ENCODE results near the gene FGF12.

The FGF12 gene

DNA sequence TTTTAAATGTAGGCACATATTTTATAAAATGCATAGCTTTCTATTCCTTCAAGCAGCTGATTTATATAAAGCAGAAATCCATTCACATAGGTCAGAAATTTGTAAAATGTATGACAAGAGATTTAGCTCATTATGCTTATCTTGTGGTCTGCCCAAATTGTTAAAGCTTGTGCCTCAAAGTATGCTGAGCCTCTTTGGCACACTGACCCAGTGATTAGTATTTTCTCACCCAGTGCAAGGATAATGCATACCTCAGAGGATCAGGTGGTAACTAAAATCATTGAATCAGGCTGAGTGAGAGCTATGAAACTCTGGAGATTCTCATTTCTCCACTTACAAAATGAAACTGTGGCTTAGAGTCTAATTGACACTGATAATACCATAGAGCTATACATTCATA, 533.3 kb downstream of the FGF12 start:
- Histone ChIP-seq H3K9ac (ENCODE audit: low read depth in 1 of 2, low read length in 2 of 2) (no peak overlapping the region), H3K4me3 (ENCODE audit: low read depth in 1 of 2, low read length in 2 of 2) (no peak overlapping the region), H3K9me3 (ENCODE audit: control insufficient read depth in 1 of 2, low read length in 2 of 2) (no peaks in the 10 kb centered on the region), H3K27ac (ENCODE audit: low read depth, low read length) (no peak overlapping the region), H3K4me1 (ENCODE audit: control insufficient read depth in 1 of 2, insufficient read depth in 2 of 2, low read length in 2 of 2) (no peaks in the 10 kb centered on the region), H3K36me3 (ENCODE audit: control insufficient read depth in 1 of 2, insufficient read depth in 2 of 2, low read length in 2 of 2) (no peaks in the 10 kb centered on the region), H3K27me3 (ENCODE audit: control insufficient read depth in 1 of 2, insufficient read depth in 2 of 2, low read length in 2 of 2) (no peaks in the 10 kb centered on the region)

DNA sequence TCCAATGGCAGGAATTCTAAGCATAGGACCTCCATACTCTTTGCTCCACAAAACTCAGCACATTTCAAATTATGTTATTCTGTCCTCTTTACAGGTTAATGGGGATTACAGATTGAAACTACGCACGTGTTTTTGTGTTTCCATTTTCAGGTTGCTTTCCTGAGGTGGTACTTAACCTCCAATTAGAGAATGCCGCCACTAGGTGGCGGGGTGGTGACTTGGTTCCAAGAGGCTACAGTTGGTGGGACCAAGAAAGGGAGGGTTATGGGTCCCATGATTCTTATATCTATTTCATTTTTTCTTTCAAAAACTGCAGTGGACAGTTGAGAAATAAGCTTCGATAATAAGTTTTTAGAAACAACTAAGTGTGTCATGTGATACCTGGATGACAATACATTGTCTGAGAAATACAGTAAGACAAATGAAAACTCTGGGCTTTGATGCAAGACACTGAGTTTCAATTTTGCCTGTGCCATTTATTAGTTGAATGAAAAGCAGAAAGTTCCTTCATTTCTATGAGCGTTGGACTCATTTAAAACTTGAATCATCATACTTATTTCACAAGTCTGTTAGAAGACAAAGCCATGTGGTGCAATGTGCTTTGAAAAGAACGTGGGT, 539.0 kb downstream of the FGF12 start:
- Histone ChIP-seq H3K27ac (ENCODE audit: low read depth, low read length) (no peak overlapping the region), H3K4me3 (ENCODE audit: low read depth in 1 of 2, low read length in 2 of 2) (no peak overlapping the region), H3K36me3 (ENCODE audit: control insufficient read depth in 1 of 2, insufficient read depth in 2 of 2, low read length in 2 of 2) (no peaks in the 10 kb centered on the region), H3K9ac (ENCODE audit: low read depth in 1 of 2, low read length in 2 of 2) (no peak overlapping the region), H3K4me1 (ENCODE audit: control insufficient read depth in 1 of 2, insufficient read depth in 2 of 2, low read length in 2 of 2) (no peaks in the 10 kb centered on the region), H3K27me3 (ENCODE audit: control insufficient read depth in 1 of 2, insufficient read depth in 2 of 2, low read length in 2 of 2) (no peaks in the 10 kb centered on the region), H3K9me3 (ENCODE audit: control insufficient read depth in 1 of 2, low read length in 2 of 2) (no peaks in the 10 kb centered on the region)

DNA sequence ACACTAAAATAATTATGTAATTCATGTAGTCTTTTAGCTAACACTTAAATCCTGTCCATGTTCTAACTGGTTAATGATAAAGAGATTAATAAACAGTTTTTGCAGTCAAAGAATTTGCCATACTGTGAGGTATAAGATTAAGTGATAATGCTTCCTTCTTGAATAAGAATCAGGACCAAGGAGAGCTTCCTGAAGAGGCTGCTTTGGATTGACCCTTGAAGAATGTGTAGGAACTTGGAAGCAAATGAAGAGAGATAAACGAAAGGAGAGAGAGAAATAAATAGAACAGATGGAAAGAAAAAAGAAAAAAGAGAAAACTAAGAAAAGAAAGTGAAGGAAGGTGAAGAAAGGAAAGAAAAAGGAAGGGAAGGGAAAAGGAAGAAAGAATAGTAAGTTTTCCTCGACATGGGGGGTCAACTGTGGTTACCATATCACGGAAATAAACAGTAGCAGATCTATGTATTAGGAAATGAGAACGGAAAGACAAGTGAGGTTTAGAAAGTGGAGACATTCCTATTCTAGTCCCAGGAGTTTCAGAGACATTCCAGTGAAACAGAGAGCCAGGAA, 539.8 kb downstream of the FGF12 start:
- Histone ChIP-seq H3K27ac (ENCODE audit: low read depth, low read length) (no peak overlapping the region), H3K4me3 (ENCODE audit: low read depth in 1 of 2, low read length in 2 of 2) (no peak overlapping the region), H3K9me3 (ENCODE audit: control insufficient read depth in 1 of 2, low read length in 2 of 2) (no peaks in the 10 kb centered on the region), H3K9ac (ENCODE audit: low read depth in 1 of 2, low read length in 2 of 2) (no peak overlapping the region), H3K36me3 (ENCODE audit: control insufficient read depth in 1 of 2, insufficient read depth in 2 of 2, low read length in 2 of 2) (no peaks in the 10 kb centered on the region), H3K4me1 (ENCODE audit: control insufficient read depth in 1 of 2, insufficient read depth in 2 of 2, low read length in 2 of 2) (no peaks in the 10 kb centered on the region), H3K27me3 (ENCODE audit: control insufficient read depth in 1 of 2, insufficient read depth in 2 of 2, low read length in 2 of 2) (no peaks in the 10 kb centered on the region)

DNA sequence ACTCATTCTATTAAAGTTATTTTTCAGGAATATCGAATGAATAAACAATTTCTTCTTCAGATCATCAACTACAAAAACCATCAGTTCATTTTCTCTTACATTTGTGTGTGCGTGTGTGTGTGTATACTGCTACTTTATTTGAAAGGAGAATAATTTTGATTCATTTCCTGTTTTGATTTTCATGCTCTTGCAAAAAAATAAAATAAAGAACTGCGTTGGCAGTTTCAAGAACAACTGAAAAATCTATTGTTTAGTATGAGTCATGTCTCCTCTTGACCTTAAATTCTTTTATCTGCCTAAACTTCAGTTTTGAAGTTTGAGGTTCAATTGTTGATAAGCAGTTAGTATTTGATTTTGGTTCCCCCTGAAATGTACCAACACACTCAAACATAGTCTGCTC, 540.8 kb downstream of the FGF12 start:
- Histone ChIP-seq H3K9me3 (ENCODE audit: control insufficient read depth in 1 of 2, low read length in 2 of 2) (no peaks in the 10 kb centered on the region), H3K27ac (ENCODE audit: low read depth, low read length) (no peak overlapping the region), H3K4me1 (ENCODE audit: control insufficient read depth in 1 of 2, insufficient read depth in 2 of 2, low read length in 2 of 2) (no peaks in the 10 kb centered on the region), H3K9ac (ENCODE audit: low read depth in 1 of 2, low read length in 2 of 2) (no peak overlapping the region), H3K4me3 (ENCODE audit: low read depth in 1 of 2, low read length in 2 of 2) (no peak overlapping the region), H3K36me3 (ENCODE audit: control insufficient read depth in 1 of 2, insufficient read depth in 2 of 2, low read length in 2 of 2) (no peaks in the 10 kb centered on the region), H3K27me3 (ENCODE audit: control insufficient read depth in 1 of 2, insufficient read depth in 2 of 2, low read length in 2 of 2) (no peaks in the 10 kb centered on the region)

DNA sequence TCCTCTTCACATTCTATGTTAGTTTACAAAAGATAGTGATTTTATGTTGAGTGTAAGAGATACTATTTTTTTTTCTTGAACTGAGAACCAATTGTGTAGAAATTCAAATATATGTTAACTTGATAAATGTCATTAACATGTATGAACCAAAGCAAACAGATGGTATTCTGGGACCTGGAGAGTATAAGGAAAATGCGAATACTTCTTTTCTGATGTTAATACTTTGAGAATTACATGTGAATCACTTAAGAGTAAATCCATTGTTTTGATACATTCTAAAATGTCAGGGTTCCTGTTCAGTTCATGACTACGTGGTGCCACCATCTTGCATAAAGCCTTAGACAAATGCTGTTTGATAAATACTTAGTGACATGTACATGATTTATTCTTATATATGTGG, 541.3 kb downstream of the FGF12 start:
- H3K27ac ChIP-seq (ENCODE audit: low read depth, low read length), result no peak overlapping the region
- no peaks in the 10 kb centered on the region for H3K4me1 ChIP-seq (ENCODE audit: control insufficient read depth in 1 of 2, insufficient read depth in 2 of 2, low read length in 2 of 2)
- H3K4me3 ChIP-seq (ENCODE audit: low read depth in 1 of 2, low read length in 2 of 2), result no peak overlapping the region
- H3K9me3 ChIP-seq (ENCODE audit: control insufficient read depth in 1 of 2, low read length in 2 of 2), result no peaks in the 10 kb centered on the region
- H3K36me3 ChIP-seq (ENCODE audit: control insufficient read depth in 1 of 2, insufficient read depth in 2 of 2, low read length in 2 of 2), result no peaks in the 10 kb centered on the region
- H3K27me3 ChIP-seq (ENCODE audit: control insufficient read depth in 1 of 2, insufficient read depth in 2 of 2, low read length in 2 of 2), result no peaks in the 10 kb centered on the region
- H3K9ac ChIP-seq (ENCODE audit: low read depth in 1 of 2, low read length in 2 of 2), result no peak overlapping the region

DNA sequence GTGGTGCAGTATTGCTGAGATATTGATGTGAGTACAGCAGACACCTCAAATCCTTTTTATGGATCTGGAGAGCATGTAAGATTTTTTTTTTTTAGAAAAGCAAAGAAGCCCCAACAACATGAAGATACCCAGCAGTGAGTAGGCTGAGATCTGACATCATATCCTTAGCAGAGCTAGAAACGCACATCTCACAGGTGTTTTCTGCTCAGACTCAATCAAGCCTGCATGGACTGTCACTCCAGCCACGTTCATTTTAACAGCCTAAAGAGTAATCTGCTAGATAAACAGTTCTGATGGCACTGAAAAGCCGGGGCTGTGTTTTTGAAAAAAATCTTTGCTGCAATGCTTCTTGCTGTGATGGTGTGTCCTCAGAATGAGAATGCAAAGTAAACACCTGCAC, 544.2 kb downstream of the FGF12 start:
- H3K9ac ChIP-seq (ENCODE audit: low read depth in 1 of 2, low read length in 2 of 2), result no peak overlapping the region
- H3K4me1 ChIP-seq (ENCODE audit: control insufficient read depth in 1 of 2, insufficient read depth in 2 of 2, low read length in 2 of 2), result no peaks in the 10 kb centered on the region
- H3K4me3 ChIP-seq (ENCODE audit: low read depth in 1 of 2, low read length in 2 of 2), result no peak overlapping the region
- H3K9me3 ChIP-seq (ENCODE audit: control insufficient read depth in 1 of 2, low read length in 2 of 2), result no peaks in the 10 kb centered on the region
- H3K27me3 ChIP-seq (ENCODE audit: control insufficient read depth in 1 of 2, insufficient read depth in 2 of 2, low read length in 2 of 2), result no peaks in the 10 kb centered on the region
- H3K36me3 ChIP-seq (ENCODE audit: control insufficient read depth in 1 of 2, insufficient read depth in 2 of 2, low read length in 2 of 2), result no peaks in the 10 kb centered on the region
- no peak overlapping the region for H3K27ac ChIP-seq (ENCODE audit: low read depth, low read length)

DNA sequence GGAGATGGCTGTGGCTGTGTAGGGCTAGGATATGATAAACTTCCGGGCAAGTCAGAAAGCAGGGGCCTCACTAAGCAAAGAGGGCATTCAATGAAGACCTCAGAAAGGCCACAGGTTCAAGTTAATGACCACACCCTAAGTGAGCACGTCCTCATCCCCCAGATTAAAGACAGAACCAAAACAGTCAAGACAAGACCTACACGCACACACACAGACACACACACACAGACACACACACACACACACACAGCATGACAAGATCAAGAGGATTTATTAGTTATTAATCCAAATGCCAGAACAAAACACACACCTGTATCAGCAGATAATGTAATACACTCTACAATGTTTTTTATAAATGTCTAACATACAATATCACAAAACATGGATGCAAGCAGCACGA, 546.2 kb downstream of the FGF12 start:
- H3K4me3 ChIP-seq (ENCODE audit: low read depth in 1 of 2, low read length in 2 of 2), result no peak overlapping the region
- H3K27me3 ChIP-seq (ENCODE audit: control insufficient read depth in 1 of 2, insufficient read depth in 2 of 2, low read length in 2 of 2), result no peaks in the 10 kb centered on the region
- no peak overlapping the region for H3K27ac ChIP-seq (ENCODE audit: low read depth, low read length)
- H3K9ac ChIP-seq (ENCODE audit: low read depth in 1 of 2, low read length in 2 of 2), result no peak overlapping the region
- no peaks in the 10 kb centered on the region for H3K9me3 ChIP-seq (ENCODE audit: control insufficient read depth in 1 of 2, low read length in 2 of 2)
- no peaks in the 10 kb centered on the region for H3K4me1 ChIP-seq (ENCODE audit: control insufficient read depth in 1 of 2, insufficient read depth in 2 of 2, low read length in 2 of 2)
- no peaks in the 10 kb centered on the region for H3K36me3 ChIP-seq (ENCODE audit: control insufficient read depth in 1 of 2, insufficient read depth in 2 of 2, low read length in 2 of 2)

DNA sequence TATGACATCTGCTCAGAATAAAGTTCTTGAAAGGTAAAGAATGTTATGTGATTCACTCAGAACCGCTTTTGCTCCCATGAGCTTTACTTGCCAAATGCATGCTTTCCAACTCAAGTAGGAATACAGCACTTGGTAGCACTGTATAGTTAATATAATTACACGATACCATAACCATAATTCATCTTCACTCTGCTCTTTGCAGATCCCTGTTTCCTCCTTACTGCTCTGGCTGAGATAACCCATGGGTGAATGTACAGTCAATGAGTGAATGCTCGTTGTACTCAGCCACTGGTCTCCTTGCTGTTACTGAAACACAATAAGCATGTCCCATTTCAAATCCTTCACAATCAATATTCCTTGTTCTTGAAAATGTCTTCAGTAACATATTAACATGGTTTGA, 550.0 kb downstream of the FGF12 start:
- H3K4me3 ChIP-seq (ENCODE audit: low read depth in 1 of 2, low read length in 2 of 2), result no peak overlapping the region
- H3K9ac ChIP-seq (ENCODE audit: low read depth in 1 of 2, low read length in 2 of 2), result no peak overlapping the region
- no peaks in the 10 kb centered on the region for H3K27me3 ChIP-seq (ENCODE audit: control insufficient read depth in 1 of 2, insufficient read depth in 2 of 2, low read length in 2 of 2)
- no peak overlapping the region for H3K27ac ChIP-seq (ENCODE audit: low read depth, low read length)
- H3K9me3 ChIP-seq (ENCODE audit: control insufficient read depth in 1 of 2, low read length in 2 of 2), result no peaks in the 10 kb centered on the region
- H3K4me1 ChIP-seq (ENCODE audit: control insufficient read depth in 1 of 2, insufficient read depth in 2 of 2, low read length in 2 of 2), result no peaks in the 10 kb centered on the region
- no peaks in the 10 kb centered on the region for H3K36me3 ChIP-seq (ENCODE audit: control insufficient read depth in 1 of 2, insufficient read depth in 2 of 2, low read length in 2 of 2)

DNA sequence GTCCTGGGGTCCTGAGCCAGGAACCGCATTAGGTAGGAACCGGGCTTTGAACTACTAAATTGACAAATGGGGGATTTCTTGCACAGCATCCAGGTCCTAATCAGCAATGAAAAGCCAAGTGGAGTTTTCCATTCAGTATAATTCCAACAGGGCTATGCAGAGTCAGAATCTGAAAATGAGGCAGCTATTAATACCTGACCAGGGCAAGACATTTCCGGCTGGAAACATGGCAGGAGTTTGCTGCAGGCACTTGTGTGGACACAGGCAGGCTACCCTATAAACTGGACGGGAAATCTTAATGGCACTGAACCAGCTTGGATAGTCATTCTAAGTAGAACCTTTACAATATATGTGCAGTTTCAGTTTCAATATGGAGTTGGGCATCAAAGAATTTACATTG, 553.1 kb downstream of the FGF12 start:
- Histone ChIP-seq H3K9ac (ENCODE audit: low read depth in 1 of 2, low read length in 2 of 2) (no peak overlapping the region), H3K4me1 (ENCODE audit: control insufficient read depth in 1 of 2, insufficient read depth in 2 of 2, low read length in 2 of 2) (no peaks in the 10 kb centered on the region), H3K36me3 (ENCODE audit: control insufficient read depth in 1 of 2, insufficient read depth in 2 of 2, low read length in 2 of 2) (no peaks in the 10 kb centered on the region), H3K27ac (ENCODE audit: low read depth, low read length) (no peak overlapping the region), H3K27me3 (ENCODE audit: control insufficient read depth in 1 of 2, insufficient read depth in 2 of 2, low read length in 2 of 2) (no peaks in the 10 kb centered on the region), H3K4me3 (ENCODE audit: low read depth in 1 of 2, low read length in 2 of 2) (no peak overlapping the region), H3K9me3 (ENCODE audit: control insufficient read depth in 1 of 2, low read length in 2 of 2) (no peaks in the 10 kb centered on the region)

DNA sequence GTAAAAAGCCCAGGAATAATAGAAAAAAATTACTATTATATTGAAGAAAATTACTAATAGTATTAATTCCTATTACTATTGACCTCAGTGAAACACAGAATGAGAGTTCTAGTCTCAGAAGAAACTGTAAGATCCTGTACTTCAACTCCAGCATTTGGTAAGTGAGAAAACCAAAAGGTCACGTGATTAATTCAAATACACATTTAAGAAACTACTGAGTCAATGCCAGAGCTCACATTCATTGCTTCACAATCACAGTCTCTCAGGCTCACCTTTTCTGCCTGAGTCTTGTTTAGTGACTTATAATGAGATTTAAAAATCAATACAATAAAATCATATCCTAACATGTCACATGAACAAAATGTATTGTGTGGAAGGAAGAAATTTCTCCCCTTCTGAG, 556.1 kb downstream of the FGF12 start:
- H3K36me3 ChIP-seq (ENCODE audit: control insufficient read depth in 1 of 2, insufficient read depth in 2 of 2, low read length in 2 of 2), result no peaks in the 10 kb centered on the region
- H3K9me3 ChIP-seq (ENCODE audit: control insufficient read depth in 1 of 2, low read length in 2 of 2), result no peaks in the 10 kb centered on the region
- no peaks in the 10 kb centered on the region for H3K27me3 ChIP-seq (ENCODE audit: control insufficient read depth in 1 of 2, insufficient read depth in 2 of 2, low read length in 2 of 2)
- H3K4me3 ChIP-seq (ENCODE audit: low read depth in 1 of 2, low read length in 2 of 2), result no peak overlapping the region
- H3K9ac ChIP-seq (ENCODE audit: low read depth in 1 of 2, low read length in 2 of 2), result no peak overlapping the region
- H3K4me1 ChIP-seq (ENCODE audit: control insufficient read depth in 1 of 2, insufficient read depth in 2 of 2, low read length in 2 of 2), result no peaks in the 10 kb centered on the region
- H3K27ac ChIP-seq (ENCODE audit: low read depth, low read length), result no peak overlapping the region

DNA sequence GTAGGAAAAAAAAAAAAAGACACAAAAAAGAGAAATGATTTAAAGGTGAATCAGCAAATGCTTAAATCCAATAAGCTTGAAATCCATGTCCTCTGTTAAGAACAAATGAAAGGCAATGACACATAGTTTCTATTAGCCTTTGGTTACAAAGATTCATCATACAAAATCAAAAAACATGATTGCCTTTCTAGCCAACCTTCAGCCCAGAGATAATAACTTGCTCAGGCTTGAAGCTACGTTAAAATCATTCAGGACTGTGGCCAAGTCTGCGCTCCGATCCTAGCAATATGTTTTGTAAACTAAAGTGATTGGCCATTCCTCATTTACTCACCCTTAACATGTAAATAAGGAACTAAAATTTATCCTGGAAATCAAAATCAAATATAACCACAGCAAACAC, 556.7 kb downstream of the FGF12 start:
- no peak overlapping the region for H3K27ac ChIP-seq (ENCODE audit: low read depth, low read length)
- no peaks in the 10 kb centered on the region for H3K9me3 ChIP-seq (ENCODE audit: control insufficient read depth in 1 of 2, low read length in 2 of 2)
- H3K36me3 ChIP-seq (ENCODE audit: control insufficient read depth in 1 of 2, insufficient read depth in 2 of 2, low read length in 2 of 2), result no peaks in the 10 kb centered on the region
- H3K9ac ChIP-seq (ENCODE audit: low read depth in 1 of 2, low read length in 2 of 2), result no peak overlapping the region
- H3K27me3 ChIP-seq (ENCODE audit: control insufficient read depth in 1 of 2, insufficient read depth in 2 of 2, low read length in 2 of 2), result no peaks in the 10 kb centered on the region
- H3K4me3 ChIP-seq (ENCODE audit: low read depth in 1 of 2, low read length in 2 of 2), result no peak overlapping the region
- no peaks in the 10 kb centered on the region for H3K4me1 ChIP-seq (ENCODE audit: control insufficient read depth in 1 of 2, insufficient read depth in 2 of 2, low read length in 2 of 2)
